ENCODE results near the gene COL5A2. TPM values are rescaled to one million over a fixed set of nuclear protein-coding genes. Genes with fewer than 3 reads are reported as not detected.

Gene COL5A2
- total and polyA plus RNA-seq, 4 donors = 3.2 to 83.5 (median 9.1) TPM

GRCh38 chr2:189024901-189025618, 154.5 kb downstream of the COL5A2 start:
- H3K4me1 ChIP-seq (ENCODE audit: control insufficient read depth in 4 of 4, insufficient read depth in 4 of 4, low read length in 3 of 4) = no peaks in the 10 kb centered on the region
- TF ChIP-seq FOXA2 (IDR thresholded peaks at IDR 0.05) = no peak
- no peak for TF ChIP-seq GABPA (IDR thresholded peaks at IDR 0.05 in 1 of 2, conservative IDR thresholded peaks at IDR 0.05 in 1 of 2)
- TF ChIP-seq TAF1 (conservative IDR thresholded peaks at IDR 0.05) = no peak
- TF ChIP-seq HNF4G (IDR thresholded peaks at IDR 0.05) = no peak
- H3K4me3 ChIP-seq (ENCODE audit: low read depth in 1 of 3, low read length in 3 of 3) = no peak overlapping the region
- no peaks in the 10 kb centered on the region for H3K9me3 ChIP-seq (ENCODE audit: control insufficient read depth in 4 of 4, low read length in 3 of 4)
- 61% methylated on average over 3 of the region's 3 CpGs for WGBS
- H3K36me3 ChIP-seq (ENCODE audit: control insufficient read depth in 4 of 4, insufficient read depth in 3 of 4, low read depth in 1 of 4, low read length in 3 of 4) = no peaks in the 10 kb centered on the region
- no peak overlapping the region for H3K27ac ChIP-seq (ENCODE audit: low read depth in 1 of 2, low read length in 2 of 2)
- H3K27me3 ChIP-seq (ENCODE audit: control insufficient read depth in 4 of 4, insufficient read depth in 4 of 4, low read length in 3 of 4) = no peaks in the 10 kb centered on the region
- no peak for DNase-seq (ENCODE audit: low spot score)
- no peak overlapping the region for H3K9ac ChIP-seq (ENCODE audit: low read depth in 1 of 2, low read length in 2 of 2)

- 78% methylated on average over 3 of the region's 3 CpGs for WGBS
- Histone ChIP-seq H3K4me1 (ENCODE audit: control insufficient read depth in 4 of 4, insufficient read depth in 4 of 4, low read length in 3 of 4) (no peaks in the 10 kb centered on the region), H3K27me3 (ENCODE audit: control insufficient read depth in 4 of 4, insufficient read depth in 4 of 4, low read length in 3 of 4) (no peaks in the 10 kb centered on the region), H3K27ac (ENCODE audit: low read depth in 1 of 2, low read length in 2 of 2) (no peak overlapping the region), H3K9ac (ENCODE audit: low read depth in 1 of 2, low read length in 2 of 2) (no peak overlapping the region), H3K36me3 (ENCODE audit: control insufficient read depth in 4 of 4, insufficient read depth in 3 of 4, low read depth in 1 of 4, low read length in 3 of 4) (no peaks in the 10 kb centered on the region), H3K4me3 (ENCODE audit: low read depth in 1 of 3, low read length in 3 of 3) (no peak overlapping the region), H3K9me3 (ENCODE audit: control insufficient read depth in 4 of 4, low read length in 3 of 4) (no peaks in the 10 kb centered on the region)
- TF ChIP-seq EGR1 (IDR thresholded peaks at IDR 0.05; ENCODE audit: low read depth in 2 of 2) = no peak
- TF ChIP-seq RAD21 (IDR thresholded peaks at IDR 0.05) = no peak
- no peak for TF ChIP-seq FOXA2 (IDR thresholded peaks at IDR 0.05)
- TF ChIP-seq, protein P1, sequence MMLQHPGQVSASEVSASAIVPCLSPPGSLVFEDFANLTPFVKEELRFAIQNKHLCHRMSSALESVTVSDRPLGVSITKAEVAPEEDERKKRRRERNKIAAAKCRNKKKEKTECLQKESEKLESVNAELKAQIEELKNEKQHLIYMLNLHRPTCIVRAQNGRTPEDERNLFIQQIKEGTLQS (IDR thresholded peaks at IDR 0.05) = no peak
- TF ChIP-seq RXRA (IDR thresholded peaks at IDR 0.05) = no peak
- TF ChIP-seq JUND (IDR thresholded peaks at IDR 0.05) = no peak
- TF ChIP-seq HNF4G (IDR thresholded peaks at IDR 0.05) = no peak
- no peak for TF ChIP-seq HNF4A (conservative IDR thresholded peaks at IDR 0.05)
- no peak for TF ChIP-seq MAX (IDR thresholded peaks at IDR 0.05)
- TF ChIP-seq, protein P2, sequence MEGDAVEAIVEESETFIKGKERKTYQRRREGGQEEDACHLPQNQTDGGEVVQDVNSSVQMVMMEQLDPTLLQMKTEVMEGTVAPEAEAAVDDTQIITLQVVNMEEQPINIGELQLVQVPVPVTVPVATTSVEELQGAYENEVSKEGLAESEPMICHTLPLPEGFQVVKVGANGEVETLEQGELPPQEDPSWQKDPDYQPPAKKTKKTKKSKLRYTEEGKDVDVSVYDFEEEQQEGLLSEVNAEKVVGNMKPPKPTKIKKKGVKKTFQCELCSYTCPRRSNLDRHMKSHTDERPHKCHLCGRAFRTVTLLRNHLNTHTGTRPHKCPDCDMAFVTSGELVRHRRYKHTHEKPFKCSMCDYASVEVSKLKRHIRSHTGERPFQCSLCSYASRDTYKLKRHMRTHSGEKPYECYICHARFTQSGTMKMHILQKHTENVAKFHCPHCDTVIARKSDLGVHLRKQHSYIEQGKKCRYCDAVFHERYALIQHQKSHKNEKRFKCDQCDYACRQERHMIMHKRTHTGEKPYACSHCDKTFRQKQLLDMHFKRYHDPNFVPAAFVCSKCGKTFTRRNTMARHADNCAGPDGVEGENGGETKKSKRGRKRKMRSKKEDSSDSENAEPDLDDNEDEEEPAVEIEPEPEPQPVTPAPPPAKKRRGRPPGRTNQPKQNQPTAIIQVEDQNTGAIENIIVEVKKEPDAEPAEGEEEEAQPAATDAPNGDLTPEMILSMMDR (IDR thresholded peaks at IDR 0.05; ENCODE audit: low read depth, low read length, missing input control) = no peak
- TF ChIP-seq GABPA (IDR thresholded peaks at IDR 0.05 in 1 of 2, conservative IDR thresholded peaks at IDR 0.05 in 1 of 2) = no peak
- no peak for TF ChIP-seq SP1 (IDR thresholded peaks at IDR 0.05)
- DNase-seq (ENCODE audit: low spot score) = no peak
These were observed 157.1 kb downstream of the COL5A2 start for GRCh38 chr2:189022492-189022891.

DNA sequence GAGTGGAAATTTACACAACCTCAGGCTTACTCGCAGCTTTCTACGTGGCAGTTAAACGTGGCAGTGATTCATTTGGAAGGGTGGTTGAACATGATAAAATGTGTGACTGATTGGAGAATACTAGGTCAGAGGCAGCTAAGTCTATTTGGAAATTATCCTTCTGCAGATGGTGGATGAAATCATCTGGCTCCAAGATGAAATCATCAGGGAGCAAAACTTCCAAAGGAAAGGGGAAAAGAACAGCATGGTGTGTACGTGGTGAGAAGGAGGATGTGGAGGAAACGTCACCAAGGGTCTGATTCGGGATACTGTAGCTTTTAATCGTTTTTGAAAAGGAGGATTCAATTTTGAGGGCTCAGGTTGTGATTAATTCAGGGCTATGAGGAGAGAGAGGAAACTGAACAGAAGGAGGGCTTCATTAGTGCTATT, 157.5 kb downstream of the COL5A2 start:
- no peak for DNase-seq (ENCODE audit: low spot score)
- Histone ChIP-seq H3K4me1 (ENCODE audit: control insufficient read depth in 4 of 4, insufficient read depth in 4 of 4, low read length in 3 of 4) (no peaks in the 10 kb centered on the region), H3K36me3 (ENCODE audit: control insufficient read depth in 4 of 4, insufficient read depth in 3 of 4, low read depth in 1 of 4, low read length in 3 of 4) (no peaks in the 10 kb centered on the region), H3K9ac (ENCODE audit: low read depth in 1 of 2, low read length in 2 of 2) (no peak overlapping the region), H3K27me3 (ENCODE audit: control insufficient read depth in 4 of 4, insufficient read depth in 4 of 4, low read length in 3 of 4) (no peaks in the 10 kb centered on the region), H3K9me3 (ENCODE audit: control insufficient read depth in 4 of 4, low read length in 3 of 4) (no peaks in the 10 kb centered on the region), H3K27ac (ENCODE audit: low read depth in 1 of 2, low read length in 2 of 2) (no peak overlapping the region), H3K4me3 (ENCODE audit: low read depth in 1 of 3, low read length in 3 of 3) (no peak overlapping the region)
- WGBS = 73% methylated on average over 7 of the region's 7 CpGs
- TF ChIP-seq MAX (IDR thresholded peaks at IDR 0.05) (no peak), SP1 (IDR thresholded peaks at IDR 0.05) (no peak), REST (IDR thresholded peaks at IDR 0.05) (no peak), YY1 (IDR thresholded peaks at IDR 0.05) (no peak), FOXA1 (IDR thresholded peaks at IDR 0.05) (no peak), FOXA2 (IDR thresholded peaks at IDR 0.05) (no peak), TAF1 (conservative IDR thresholded peaks at IDR 0.05) (no peak)
